ENCODE results near the gene CIDEA.

GRCh38 chr18:12315911-12316310, 61.8 kb downstream of the CIDEA start:
- TF ChIP-seq EZH2 (IDR thresholded peaks at IDR 0.05; ENCODE audit: borderline replicate concordance, low read depth, low read length): no peak
- no peak for TF ChIP-seq JUN (IDR thresholded peaks at IDR 0.05; ENCODE audit: borderline replicate concordance, low read depth, low read length)
- TF ChIP-seq JUN (CRISPR knock-in tag; IDR thresholded peaks at IDR 0.05; ENCODE audit: borderline replicate concordance): no peak
- TF ChIP-seq ZNF589 (CRISPR knock-in tag; IDR thresholded peaks at IDR 0.05; ENCODE audit: low read depth): no peak
- no peak for TF ChIP-seq RNF2 (IDR thresholded peaks at IDR 0.05)
- TF ChIP-seq, protein P1, sequence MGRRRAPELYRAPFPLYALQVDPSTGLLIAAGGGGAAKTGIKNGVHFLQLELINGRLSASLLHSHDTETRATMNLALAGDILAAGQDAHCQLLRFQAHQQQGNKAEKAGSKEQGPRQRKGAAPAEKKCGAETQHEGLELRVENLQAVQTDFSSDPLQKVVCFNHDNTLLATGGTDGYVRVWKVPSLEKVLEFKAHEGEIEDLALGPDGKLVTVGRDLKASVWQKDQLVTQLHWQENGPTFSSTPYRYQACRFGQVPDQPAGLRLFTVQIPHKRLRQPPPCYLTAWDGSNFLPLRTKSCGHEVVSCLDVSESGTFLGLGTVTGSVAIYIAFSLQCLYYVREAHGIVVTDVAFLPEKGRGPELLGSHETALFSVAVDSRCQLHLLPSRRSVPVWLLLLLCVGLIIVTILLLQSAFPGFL (CRISPR knock-in tag; IDR thresholded peaks at IDR 0.05): no peak
- TF ChIP-seq POLR2A (conservative IDR thresholded peaks at IDR 0.05): 0 out of 2 replicates have a peak, but pooled peaks have one; percentile 34
- TF ChIP-seq GATA2 (CRISPR knock-in tag; IDR thresholded peaks at IDR 0.05): no peak
- no peak for TF ChIP-seq ZNF699 (CRISPR knock-in tag; IDR thresholded peaks at IDR 0.05; ENCODE audit: insufficient replicate concordance)
- TF ChIP-seq FOXK2 (conservative IDR thresholded peaks at IDR 0.05 in 1 of 2, IDR thresholded peaks at IDR 0.05 in 1 of 2; ENCODE audit: low read depth in 2 of 2): no peak

All from K562 (cell line).